Nucleus accumbens (tissue), 56 donors: ENCODE measurements around the gene EFL1.
"Not testable (repeated sequence)": the region's sequence is repeated elsewhere in the genome, so short reads cannot be mapped to it uniquely, and the experiment has no call there.

Experiments used
- DNase-seq, 56 donors: peaks; one replicate each; lab custom pipeline; 2025; lab: John Stamatoyannopoulos, UW

EFL1 gene

GRCh38 chr15:82262422-82263026 is at the start of gene EFL1, which contains the start of gene SAXO2:
EFL1 (minus strand) TSS chr15:82262734; CDS start chr15:82261778, 956 bp downstream.
SAXO2 (plus strand) TSS chr15:82262818; CDS start chr15:82262880, 62 bp downstream.
- peak in 55 of 56 donors; percentile 53 to 96 (median 87) for DNase-seq

GRCh38 chr15:82311321-82311720 is 48.8 kb upstream of the EFL1 start:
- not testable (repeated sequence) for DNase-seq

- no peak for DNase-seq
Observed at GRCh38 chr15:82309802-82310201, 47.3 kb upstream of the EFL1 start.

GRCh38 chr15:82307714-82308081 is 45.2 kb upstream of the EFL1 start:
- DNase-seq = no peak

GRCh38 chr15:82306791-82307713 is 44.5 kb upstream of the EFL1 start:
- DNase-seq = no peak

- DNase-seq = no peak
Observed at GRCh38 chr15:82305621-82306048, 43.1 kb upstream of the EFL1 start.

- peak in 11 of 56 donors; percentile 5 to 45 (median 27) for DNase-seq
Observed at GRCh38 chr15:82304778-82305090, 42.2 kb upstream of the EFL1 start.

GRCh38 chr15:82303956-82304777 is 41.6 kb upstream of the EFL1 start:
- no peak for DNase-seq

GRCh38 chr15:82301296-82302016 is 38.9 kb upstream of the EFL1 start:
- DNase-seq = no peak

GRCh38 chr15:82300883-82301282 is 38.3 kb upstream of the EFL1 start:
- DNase-seq = no peak

- DNase-seq = not testable (repeated sequence)
Observed at GRCh38 chr15:82300326-82300725, 37.8 kb upstream of the EFL1 start.

- not testable (repeated sequence) for DNase-seq
Observed at GRCh38 chr15:82299511-82299914, 37.0 kb upstream of the EFL1 start.

GRCh38 chr15:82298520-82298919 is 36.0 kb upstream of the EFL1 start:
- peak in 28 of 56 donors; percentile 11 to 74 (median 38) for DNase-seq

- no peak for DNase-seq
Observed at GRCh38 chr15:82298032-82298431, 35.5 kb upstream of the EFL1 start.

- no peak for DNase-seq
Observed at GRCh38 chr15:82297546-82297945, 35.0 kb upstream of the EFL1 start.

- no peak for DNase-seq
Observed at GRCh38 chr15:82294061-82294690, 31.6 kb upstream of the EFL1 start.

- no peak for DNase-seq
Observed at GRCh38 chr15:82292271-82292670, 29.7 kb upstream of the EFL1 start.

GRCh38 chr15:82288202-82288601 is 25.7 kb upstream of the EFL1 start:
- not testable (repeated sequence) for DNase-seq

GRCh38 chr15:82286475-82286874 is 23.9 kb upstream of the EFL1 start:
- DNase-seq = not testable (repeated sequence)

- DNase-seq = not testable (repeated sequence)
Observed at GRCh38 chr15:82284381-82284780, 21.8 kb upstream of the EFL1 start.
